Measurements from ENCODE around the gene DMXL1. TPM values are rescaled to one million over a fixed set of nuclear protein-coding genes. Genes with fewer than 3 reads are reported as not detected.

DMXL1 gene
- total RNA-seq, 1 donor from 2014 or later = 76.9 TPM

DNA sequence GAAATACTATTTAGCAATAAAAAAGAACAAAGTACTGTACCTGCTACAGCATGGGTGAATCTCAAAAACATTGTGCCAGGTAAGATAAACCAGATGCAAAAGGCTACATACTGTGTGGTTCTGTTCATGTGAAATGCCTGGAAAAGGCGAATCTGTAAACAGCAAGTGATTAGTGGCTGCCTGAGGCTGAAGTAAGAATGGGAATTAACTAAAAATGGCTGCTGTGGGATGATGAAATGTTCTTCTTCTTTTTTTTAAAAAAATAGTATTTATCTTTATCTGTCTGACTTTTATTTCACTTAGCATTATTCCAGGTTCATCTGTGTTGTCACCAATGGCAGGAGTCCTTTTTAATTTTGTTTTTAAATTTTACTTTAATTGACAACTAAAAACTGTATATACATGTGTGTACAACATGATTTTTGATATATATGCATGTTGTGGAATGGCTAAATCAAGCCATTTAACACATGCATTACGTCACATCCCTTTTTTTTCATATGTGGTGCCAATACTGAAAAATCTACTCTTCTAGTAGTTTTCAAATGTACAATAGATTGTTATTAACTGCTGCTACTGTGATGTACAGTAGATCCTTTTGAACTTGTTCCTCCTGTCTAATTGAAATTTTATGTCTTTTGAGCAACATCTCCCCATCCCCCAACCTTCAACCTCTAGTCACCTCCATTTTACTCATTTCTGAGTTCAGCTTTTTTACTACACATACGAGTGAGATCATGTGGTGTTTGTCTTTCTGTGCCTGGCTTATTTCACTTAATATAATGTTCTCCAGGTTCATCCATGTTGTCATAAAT is 222.0 kb downstream of the DMXL1 start:
- Mint-ChIP-seq H3K36me3 (ENCODE audit: low read depth) (peaks cover 18% of the 10 kb centered on the region), H3K27me3 (no peaks in the 10 kb centered on the region), H3K9me3 (no peaks in the 10 kb centered on the region), H3K4me3 (no peak overlapping the region), H3K27ac (no peak overlapping the region), H3K4me1 (peaks cover 68% of the 10 kb centered on the region)
- TF ChIP-seq, protein P1, sequence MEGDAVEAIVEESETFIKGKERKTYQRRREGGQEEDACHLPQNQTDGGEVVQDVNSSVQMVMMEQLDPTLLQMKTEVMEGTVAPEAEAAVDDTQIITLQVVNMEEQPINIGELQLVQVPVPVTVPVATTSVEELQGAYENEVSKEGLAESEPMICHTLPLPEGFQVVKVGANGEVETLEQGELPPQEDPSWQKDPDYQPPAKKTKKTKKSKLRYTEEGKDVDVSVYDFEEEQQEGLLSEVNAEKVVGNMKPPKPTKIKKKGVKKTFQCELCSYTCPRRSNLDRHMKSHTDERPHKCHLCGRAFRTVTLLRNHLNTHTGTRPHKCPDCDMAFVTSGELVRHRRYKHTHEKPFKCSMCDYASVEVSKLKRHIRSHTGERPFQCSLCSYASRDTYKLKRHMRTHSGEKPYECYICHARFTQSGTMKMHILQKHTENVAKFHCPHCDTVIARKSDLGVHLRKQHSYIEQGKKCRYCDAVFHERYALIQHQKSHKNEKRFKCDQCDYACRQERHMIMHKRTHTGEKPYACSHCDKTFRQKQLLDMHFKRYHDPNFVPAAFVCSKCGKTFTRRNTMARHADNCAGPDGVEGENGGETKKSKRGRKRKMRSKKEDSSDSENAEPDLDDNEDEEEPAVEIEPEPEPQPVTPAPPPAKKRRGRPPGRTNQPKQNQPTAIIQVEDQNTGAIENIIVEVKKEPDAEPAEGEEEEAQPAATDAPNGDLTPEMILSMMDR (IDR thresholded peaks at IDR 0.05) = no peak
- ATAC-seq (ENCODE audit: low read depth) (no peak), DNase-seq (no peak)
- ChIA-PET CTCF (no interaction called here), POLR2A (interaction anchor here (6.4 kb wide), 1 partner anchor 17 kb away, joined by 54 read pairs; no protein-coding TSS in a partner anchor)
- intact Hi-C loops (cut with micrococcal nuclease) = no loop called here

DNA sequence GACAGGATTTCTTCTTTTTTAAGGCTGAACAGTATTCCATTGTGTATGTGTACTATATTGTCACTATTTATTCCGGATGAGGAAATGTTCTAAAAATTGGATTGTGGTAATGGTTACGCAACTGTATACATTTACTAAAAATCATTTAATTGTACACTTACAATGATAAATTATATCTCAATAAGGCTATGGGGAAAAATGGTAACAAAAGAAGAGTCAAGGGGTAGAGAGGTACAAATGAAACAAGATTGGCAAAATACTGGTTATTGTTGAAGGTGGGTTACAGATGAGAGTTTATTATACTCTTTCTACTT is 222.6 kb downstream of the DMXL1 start:
- ChIA-PET POLR2A (no interaction called here), CTCF (no interaction called here)
- peaks cover 64% of the 10 kb centered on the region for H3K4me1 Mint-ChIP-seq
- peaks cover 18% of the 10 kb centered on the region for H3K36me3 Mint-ChIP-seq (ENCODE audit: low read depth)
- TF ChIP-seq, protein P1 (IDR thresholded peaks at IDR 0.05) = no peak
- no peak for ATAC-seq (ENCODE audit: low read depth)
- H3K9me3 Mint-ChIP-seq = no peaks in the 10 kb centered on the region
- no peaks in the 10 kb centered on the region for H3K27me3 Mint-ChIP-seq
- intact Hi-C loops (cut with micrococcal nuclease) = no loop called here
- no peak for DNase-seq
- no peak overlapping the region for H3K4me3 Mint-ChIP-seq
- H3K27ac Mint-ChIP-seq = no peak overlapping the region

Other genes starting within 250 kb of the DMXL1 start
- gene DTWD2, start 82.5 kb upstream of the DMXL1 start, total RNA-seq = 3.5 and 4.0 TPM in 2 replicates

All from activated B cell treated with CpG ODN at 0.5 μM for 24 hours (primary cell).